ENCODE results near the gene CCDC9B. TPM values are rescaled to one million over a fixed set of nuclear protein-coding genes. Genes with fewer than 3 reads are reported as not detected.

Gene CCDC9B
- total and polyA plus RNA-seq, 2 experiments from 2014 or later, result 19.6 to 33.1 TPM

DNA sequence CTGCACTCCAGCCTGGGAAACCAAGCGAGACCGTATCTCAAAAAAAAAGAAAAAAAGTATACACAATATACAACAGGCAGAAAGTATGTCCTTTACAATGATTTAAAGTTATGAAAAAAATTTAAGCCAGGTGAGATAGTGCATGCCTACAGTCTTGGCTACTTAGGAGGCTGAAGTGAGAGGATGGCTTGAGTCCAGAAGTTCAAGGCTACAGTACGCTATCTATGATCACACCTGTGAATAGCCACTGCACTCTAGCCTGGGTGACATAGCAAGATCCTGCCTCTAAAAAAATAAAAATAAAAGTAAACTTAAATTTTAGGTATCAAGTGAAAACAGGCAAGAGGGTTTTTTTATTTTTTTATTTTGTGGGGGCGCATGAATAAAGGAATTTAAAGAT, 38.6 kb upstream of the CCDC9B start:
- H3K9me2 ChIP-seq (ENCODE audit: insufficient read depth), result no peaks in the 10 kb centered on the region
- peaks cover 28% of the 10 kb centered on the region for H3K4me1 ChIP-seq (ENCODE audit: insufficient read depth)
- H3K27me3 ChIP-seq (replicated peaks; ENCODE audit: insufficient read depth), result no peaks in the 10 kb centered on the region
- no peaks in the 10 kb centered on the region for H3K36me3 ChIP-seq (ENCODE audit: low read depth)
- H3K79me2 ChIP-seq (ENCODE audit: insufficient read depth), result peaks cover 16% of the 10 kb centered on the region
- no peak overlapping the region for H3K9ac ChIP-seq
- no peak for DNase-seq
- TF ChIP-seq EZH2phosphoT487 (IDR thresholded peaks at IDR 0.05; ENCODE audit: insufficient read depth, low read depth), result no peak
- peak overlapping the region; percentile 49 for H2AFZ ChIP-seq
- H4K20me1 ChIP-seq (ENCODE audit: insufficient read depth), result no peaks in the 10 kb centered on the region
- H3F3A ChIP-seq (ENCODE audit: insufficient read depth), result peaks cover 10% of the 10 kb centered on the region
- in situ Hi-C loops (cut with MboI), result no loop called here
- peak overlapping the region; percentile 55 for H3K27ac ChIP-seq
- no peak overlapping the region for H3K4me3 ChIP-seq
- H3K9me3 ChIP-seq (ENCODE audit: low read depth), result no peaks in the 10 kb centered on the region
- WGBS, 2 experiments (ENCODE audit: low coverage in 1 of 2, low lambda C conversion rate in 2 of 2, missing lambda C conversion rate in 2 of 2), result 92 to 97% methylated on average over 4 of the region's 4 CpGs
- H3K4me2 ChIP-seq (ENCODE audit: unreplicated experiment), result peak overlapping the region; percentile 4

GRCh38 chr15:40377606-40378005, 36.9 kb upstream of the CCDC9B start:
- Histone ChIP-seq H3K9me2 (ENCODE audit: insufficient read depth) (no peaks in the 10 kb centered on the region), H3K4me2 (ENCODE audit: unreplicated experiment) (no peak overlapping the region), H2AFZ (peak overlapping the region; percentile 20; the same call in 1 of the 2 replicates), H3K27me3 (replicated peaks; ENCODE audit: insufficient read depth) (no peaks in the 10 kb centered on the region), H3K27ac (no peak overlapping the region), H4K20me1 (ENCODE audit: insufficient read depth) (no peaks in the 10 kb centered on the region), H3K79me2 (ENCODE audit: insufficient read depth) (no peaks in the 10 kb centered on the region), H3F3A (ENCODE audit: insufficient read depth) (peaks cover 10% of the 10 kb centered on the region), H3K9ac (no peak overlapping the region), H3K4me3 (no peak overlapping the region), H3K9me3 (ENCODE audit: low read depth) (no peaks in the 10 kb centered on the region), H3K4me1 (ENCODE audit: insufficient read depth) (peaks cover 19% of the 10 kb centered on the region), H3K36me3 (ENCODE audit: low read depth) (no peaks in the 10 kb centered on the region)
- DNase-seq, result no peak
- WGBS, 2 experiments (ENCODE audit: low coverage in 1 of 2, low lambda C conversion rate in 2 of 2, missing lambda C conversion rate in 2 of 2), result 91 to 95% methylated on average over 3 of the region's 3 CpGs
- in situ Hi-C loops (cut with MboI), result no loop called here
- no peak for TF ChIP-seq EZH2 (IDR thresholded peaks at IDR 0.05; ENCODE audit: insufficient read depth, poor library complexity, severe bottlenecking)
- no peak for TF ChIP-seq EZH2phosphoT487 (IDR thresholded peaks at IDR 0.05; ENCODE audit: insufficient read depth, low read depth)

DNA sequence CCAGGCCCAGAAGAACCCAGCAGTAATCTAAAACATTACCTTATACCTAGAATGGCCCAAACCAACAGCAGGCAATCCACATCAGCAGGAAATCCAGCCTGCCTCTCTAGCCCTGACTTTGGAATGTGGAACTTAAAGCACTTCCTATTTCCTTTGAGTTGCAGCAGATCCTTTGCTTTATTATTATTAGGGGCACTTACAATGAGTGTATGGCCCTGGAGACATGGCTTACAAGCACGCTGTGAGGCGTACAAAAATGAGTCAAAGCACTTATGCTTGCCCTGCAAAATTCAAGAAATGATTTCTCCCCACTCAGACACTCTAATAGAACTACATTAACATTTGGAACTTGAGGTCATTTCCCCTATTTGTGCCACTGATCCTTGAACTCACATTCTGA, 32.2 kb upstream of the CCDC9B start:
- TF ChIP-seq EZH2 (IDR thresholded peaks at IDR 0.05; ENCODE audit: insufficient read depth, poor library complexity, severe bottlenecking) (no peak), EZH2phosphoT487 (IDR thresholded peaks at IDR 0.05; ENCODE audit: insufficient read depth, low read depth) (no peak)
- Histone ChIP-seq H3K27ac (no peak overlapping the region), H2AFZ (0 out of 2 replicates have a peak overlapping the region, but pooled peaks have one; percentile 38), H3K27me3 (replicated peaks; ENCODE audit: insufficient read depth) (no peaks in the 10 kb centered on the region), H3K9ac (no peak overlapping the region), H3K4me3 (no peak overlapping the region), H4K20me1 (ENCODE audit: insufficient read depth) (no peaks in the 10 kb centered on the region), H3K79me2 (ENCODE audit: insufficient read depth) (no peaks in the 10 kb centered on the region), H3K9me3 (ENCODE audit: low read depth) (no peaks in the 10 kb centered on the region), H3K4me1 (ENCODE audit: insufficient read depth) (no peaks in the 10 kb centered on the region), H3K36me3 (ENCODE audit: low read depth) (no peaks in the 10 kb centered on the region), H3F3A (ENCODE audit: insufficient read depth) (no peaks in the 10 kb centered on the region), H3K4me2 (ENCODE audit: unreplicated experiment) (no peak overlapping the region), H3K9me2 (ENCODE audit: insufficient read depth) (no peaks in the 10 kb centered on the region)
- in situ Hi-C loops (cut with MboI), result no loop called here
- WGBS, 2 experiments (ENCODE audit: low coverage in 1 of 2, low lambda C conversion rate in 2 of 2, missing lambda C conversion rate in 2 of 2), result 20 to 28% methylated on average over 2 of the region's 2 CpGs
- no peak for DNase-seq

DNA sequence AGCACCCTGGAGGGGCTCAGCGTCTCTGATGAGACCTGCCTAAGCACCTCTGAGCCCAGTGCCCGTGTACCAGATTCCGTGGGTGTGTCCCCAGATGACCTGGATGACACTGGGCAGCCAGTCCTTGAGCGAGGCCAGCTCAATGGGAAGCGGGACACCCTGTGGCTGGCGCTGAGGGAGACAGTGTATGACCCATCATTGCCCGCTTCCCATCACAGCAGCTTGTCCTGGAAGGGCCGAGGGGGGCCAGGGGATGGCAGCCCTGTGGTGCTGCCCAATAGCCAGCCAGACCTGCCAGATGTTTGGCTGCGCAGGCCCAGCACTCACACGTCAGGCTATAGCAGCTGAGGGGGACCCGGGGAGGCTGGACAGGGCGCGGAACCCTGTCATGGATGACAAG, 29.2 kb upstream of the CCDC9B start:
- H3K27ac ChIP-seq, result no peak overlapping the region
- H3K4me1 ChIP-seq (ENCODE audit: insufficient read depth), result no peaks in the 10 kb centered on the region
- no peaks in the 10 kb centered on the region for H4K20me1 ChIP-seq (ENCODE audit: insufficient read depth)
- H3K79me2 ChIP-seq (ENCODE audit: insufficient read depth), result no peaks in the 10 kb centered on the region
- H2AFZ ChIP-seq, result no peak overlapping the region
- no peaks in the 10 kb centered on the region for H3K27me3 ChIP-seq (replicated peaks; ENCODE audit: insufficient read depth)
- H3K4me2 ChIP-seq (ENCODE audit: unreplicated experiment), result no peak overlapping the region
- DNase-seq, result no peak
- no peaks in the 10 kb centered on the region for H3K36me3 ChIP-seq (ENCODE audit: low read depth)
- no peaks in the 10 kb centered on the region for H3K9me2 ChIP-seq (ENCODE audit: insufficient read depth)
- TF ChIP-seq EZH2phosphoT487 (IDR thresholded peaks at IDR 0.05; ENCODE audit: insufficient read depth, low read depth) (no peak), EZH2 (IDR thresholded peaks at IDR 0.05; ENCODE audit: insufficient read depth, poor library complexity, severe bottlenecking) (no peak)
- H3K4me3 ChIP-seq, result no peak overlapping the region
- H3K9ac ChIP-seq, result no peak overlapping the region
- no peaks in the 10 kb centered on the region for H3F3A ChIP-seq (ENCODE audit: insufficient read depth)
- no peaks in the 10 kb centered on the region for H3K9me3 ChIP-seq (ENCODE audit: low read depth)
- in situ Hi-C loops (cut with MboI), result no loop called here
- 60 to 68% methylated on average over 13 of the region's 13 CpGs for WGBS, 2 experiments (ENCODE audit: low coverage in 1 of 2, low lambda C conversion rate in 2 of 2, missing lambda C conversion rate in 2 of 2)

- Histone ChIP-seq H3K79me2 (ENCODE audit: insufficient read depth) (no peaks in the 10 kb centered on the region), H3K4me1 (ENCODE audit: insufficient read depth) (no peaks in the 10 kb centered on the region), H3F3A (ENCODE audit: insufficient read depth) (no peaks in the 10 kb centered on the region), H4K20me1 (ENCODE audit: insufficient read depth) (no peaks in the 10 kb centered on the region), H3K27me3 (replicated peaks; ENCODE audit: insufficient read depth) (no peaks in the 10 kb centered on the region), H3K4me3 (no peak overlapping the region), H2AFZ (no peak overlapping the region), H3K9me3 (ENCODE audit: low read depth) (no peaks in the 10 kb centered on the region), H3K36me3 (ENCODE audit: low read depth) (no peaks in the 10 kb centered on the region), H3K4me2 (ENCODE audit: unreplicated experiment) (no peak overlapping the region), H3K9me2 (ENCODE audit: insufficient read depth) (no peaks in the 10 kb centered on the region), H3K9ac (no peak overlapping the region), H3K27ac (no peak overlapping the region)
- in situ Hi-C loops (cut with MboI), result no loop called here
- TF ChIP-seq EZH2 (IDR thresholded peaks at IDR 0.05; ENCODE audit: insufficient read depth, poor library complexity, severe bottlenecking) (no peak), EZH2phosphoT487 (IDR thresholded peaks at IDR 0.05; ENCODE audit: insufficient read depth, low read depth) (no peak)
- 79 to 81% methylated on average over 10 of the region's 10 CpGs for WGBS, 2 experiments (ENCODE audit: low coverage in 1 of 2, low lambda C conversion rate in 2 of 2, missing lambda C conversion rate in 2 of 2)
- DNase-seq, result no peak
These were observed 28.7 kb upstream of the CCDC9B start for GRCh38 chr15:40369474-40369869.

Measured in GM23248 (cell line).